Measurements from ENCODE around the gene TNS3. TPM values are rescaled to one million over a fixed set of nuclear protein-coding genes. Genes with fewer than 3 reads are reported as not detected.
A peak's percentile ranks its signal among the peaks of the same experiment; 100 is the strongest.

Gene TNS3
- total RNA-seq, 4 donors from 2014 or later = 6.6 to 16.0 (median 9.6) TPM

DNA sequence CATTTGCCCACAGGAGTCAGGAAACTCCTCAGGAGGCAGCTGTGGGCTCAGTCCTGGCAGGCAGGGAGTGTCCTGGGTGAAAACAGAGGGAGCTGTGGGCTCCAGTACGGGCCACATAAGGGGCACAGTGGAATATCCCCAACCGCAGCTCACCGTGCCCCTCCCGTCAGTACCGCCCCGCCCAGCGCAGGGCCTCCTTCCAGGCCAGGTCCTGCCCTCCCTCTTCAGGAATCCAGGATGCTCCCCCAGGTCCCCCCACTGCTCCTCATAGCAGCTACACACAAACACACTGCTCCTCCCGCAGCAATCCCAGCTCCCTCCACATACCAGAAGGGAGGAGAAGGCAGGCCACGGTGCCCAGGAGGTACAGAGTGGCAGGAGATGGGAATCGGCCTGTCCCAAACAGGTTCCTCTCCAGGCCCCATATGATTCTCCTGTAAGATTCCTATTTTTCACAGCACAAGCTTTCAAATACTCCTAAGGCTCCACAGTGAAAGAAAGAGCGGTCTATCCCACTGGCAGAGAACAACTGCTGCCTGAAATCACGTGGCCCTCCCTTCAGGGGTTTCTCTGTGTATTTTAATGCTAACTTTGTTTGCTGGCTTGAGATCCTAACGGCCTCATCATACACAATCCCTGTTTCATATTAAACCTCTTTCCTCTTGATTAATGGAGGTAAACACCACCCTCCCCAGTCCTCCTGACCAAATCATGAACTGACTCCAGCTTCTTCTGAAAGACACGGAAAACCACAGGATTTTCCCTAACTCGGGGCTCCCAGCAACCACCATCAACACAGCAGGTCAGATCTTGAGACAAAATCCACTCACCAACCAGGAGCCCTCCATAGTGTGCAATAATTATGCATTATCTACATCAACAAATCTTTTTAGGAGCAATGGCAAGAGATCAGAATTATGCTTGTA, 178.7 kb downstream of the TNS3 start:
- intact Hi-C loops (cut with DNase I) = no loop called here

DNA sequence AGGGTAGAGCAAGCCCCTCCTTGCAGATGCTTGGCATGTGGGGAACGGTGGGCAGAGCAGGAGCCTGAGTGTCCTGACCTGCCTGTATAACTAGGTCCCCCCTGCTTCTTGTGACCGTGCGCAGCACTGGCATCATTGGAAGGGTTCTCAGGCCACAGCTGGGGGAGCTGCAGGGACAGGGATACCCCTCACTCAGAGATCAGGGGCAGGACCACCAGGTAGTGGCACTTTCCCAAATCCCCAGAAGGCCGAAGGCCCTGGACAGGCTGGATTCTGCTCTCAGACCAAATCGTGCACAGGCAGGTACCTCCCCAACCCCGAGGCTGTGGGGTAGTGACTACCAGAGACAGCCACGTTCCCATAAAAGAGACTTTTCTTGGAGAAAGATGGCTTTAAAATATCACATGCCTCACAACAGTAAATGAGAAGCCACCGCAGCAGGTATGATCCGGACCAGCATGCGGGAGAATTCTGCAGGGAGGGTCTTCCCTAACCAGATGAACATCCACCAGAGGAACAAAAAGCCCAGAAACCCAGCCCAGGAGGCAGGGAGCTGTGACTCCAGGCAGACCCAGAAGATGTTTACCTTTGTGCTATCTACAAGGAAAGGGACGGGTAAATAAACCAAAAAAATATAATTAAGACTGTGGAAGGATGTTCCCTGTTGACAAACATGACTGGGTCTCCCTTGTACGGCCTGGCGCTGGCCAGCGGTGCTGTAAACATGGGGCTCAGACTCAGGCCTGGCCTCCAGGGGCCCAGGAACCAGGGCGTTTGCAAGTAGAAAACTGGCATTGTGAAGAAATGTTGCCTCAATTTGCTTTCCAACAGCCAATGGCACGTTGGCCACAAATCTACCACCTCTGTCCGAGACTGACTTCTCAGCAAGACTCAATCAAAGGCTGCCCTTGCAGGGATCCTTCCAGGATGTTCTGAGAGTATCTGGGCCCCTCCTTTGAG, 180.0 kb downstream of the TNS3 start:
- no peaks in the 10 kb centered on the region for H3K27me3 ChIP-seq
- peak overlapping the region in 3 of 4 donors; percentile 4 to 54 (median 30) for H3K27ac ChIP-seq
- TF ChIP-seq, protein P1, sequence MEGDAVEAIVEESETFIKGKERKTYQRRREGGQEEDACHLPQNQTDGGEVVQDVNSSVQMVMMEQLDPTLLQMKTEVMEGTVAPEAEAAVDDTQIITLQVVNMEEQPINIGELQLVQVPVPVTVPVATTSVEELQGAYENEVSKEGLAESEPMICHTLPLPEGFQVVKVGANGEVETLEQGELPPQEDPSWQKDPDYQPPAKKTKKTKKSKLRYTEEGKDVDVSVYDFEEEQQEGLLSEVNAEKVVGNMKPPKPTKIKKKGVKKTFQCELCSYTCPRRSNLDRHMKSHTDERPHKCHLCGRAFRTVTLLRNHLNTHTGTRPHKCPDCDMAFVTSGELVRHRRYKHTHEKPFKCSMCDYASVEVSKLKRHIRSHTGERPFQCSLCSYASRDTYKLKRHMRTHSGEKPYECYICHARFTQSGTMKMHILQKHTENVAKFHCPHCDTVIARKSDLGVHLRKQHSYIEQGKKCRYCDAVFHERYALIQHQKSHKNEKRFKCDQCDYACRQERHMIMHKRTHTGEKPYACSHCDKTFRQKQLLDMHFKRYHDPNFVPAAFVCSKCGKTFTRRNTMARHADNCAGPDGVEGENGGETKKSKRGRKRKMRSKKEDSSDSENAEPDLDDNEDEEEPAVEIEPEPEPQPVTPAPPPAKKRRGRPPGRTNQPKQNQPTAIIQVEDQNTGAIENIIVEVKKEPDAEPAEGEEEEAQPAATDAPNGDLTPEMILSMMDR (IDR thresholded peaks at IDR 0.05) = no peak
- no peak for TF ChIP-seq POLR2A (IDR thresholded peaks at IDR 0.05)
- intact Hi-C loops (cut with DNase I) = no loop called here
- peaks cover 12 to 40% (median 26%) of the 10 kb centered on the region in 3 donors for H3K4me1 ChIP-seq
- no peaks in the 10 kb centered on the region for H3K9me3 ChIP-seq
- WGBS, 2 donors = 87 to 88% methylated on average over 9 to 14 of the region's 17 CpGs
- H3K36me3 ChIP-seq = peaks cover 0 to 4% (median 0%) of the 10 kb centered on the region in 3 donors
- no peak for DNase-seq
- no peak overlapping the region for H3K4me3 ChIP-seq

More for the DNA sequence above, 178.7 kb downstream of the TNS3 start:
- Histone ChIP-seq H3K4me3 (no peak overlapping the region), H3K36me3 (no peaks in the 10 kb centered on the region), H3K9me3 (no peaks in the 10 kb centered on the region), H3K27ac (peak overlapping the region in 3 of 4 donors; percentile 30 to 54 (median 40)), H3K4me1 (peaks cover 15 to 54% (median 39%) of the 10 kb centered on the region in 3 donors), H3K27me3 (no peaks in the 10 kb centered on the region)
- TF ChIP-seq POLR2A (IDR thresholded peaks at IDR 0.05) = no peak
- TF ChIP-seq, protein P1 (IDR thresholded peaks at IDR 0.05) = no peak
- WGBS, 2 donors = 48 to 57% methylated on average over 6 to 14 of the region's 15 CpGs
- no peak for DNase-seq

DNA sequence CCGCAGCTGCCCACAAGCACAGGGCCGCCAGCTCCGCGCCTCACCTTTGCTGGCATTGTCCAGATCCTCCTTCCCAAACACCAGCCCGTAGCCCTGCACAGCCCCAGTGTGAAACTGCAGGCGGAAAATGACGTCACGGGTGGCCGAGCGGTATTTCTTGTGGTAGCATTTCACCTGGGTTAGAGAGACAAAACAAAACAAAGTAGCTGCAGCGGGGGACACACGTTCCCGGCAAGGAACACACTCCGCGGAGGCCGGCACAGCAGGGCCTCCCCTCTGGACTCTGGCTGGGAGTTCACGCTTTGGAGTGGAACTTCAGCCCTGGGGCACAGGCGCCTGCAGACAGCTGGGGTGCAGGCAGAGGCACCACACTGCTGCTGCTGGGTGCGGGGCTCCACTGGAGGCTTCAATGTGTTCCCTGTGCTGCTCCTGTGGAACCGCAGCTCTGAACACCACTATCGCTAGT, 181.1 kb downstream of the TNS3 start:
- no peaks in the 10 kb centered on the region for H3K9me3 ChIP-seq
- no peak overlapping the region for H3K4me3 ChIP-seq
- DNase-seq = no peak
- H3K36me3 ChIP-seq = peaks cover 0 to 15% (median 0%) of the 10 kb centered on the region in 3 donors
- no peaks in the 10 kb centered on the region for H3K27me3 ChIP-seq
- WGBS, 2 donors = 93 to 95% methylated on average over 11 to 18 of the region's 21 CpGs
- H3K4me1 ChIP-seq = peaks cover 8 to 29% (median 14%) of the 10 kb centered on the region in 3 donors
- TF ChIP-seq, protein P1 (IDR thresholded peaks at IDR 0.05) = no peak
- TF ChIP-seq POLR2A (IDR thresholded peaks at IDR 0.05) = no peak
- no peak overlapping the region for H3K27ac ChIP-seq
- intact Hi-C loops (cut with DNase I) = no loop called here

DNA sequence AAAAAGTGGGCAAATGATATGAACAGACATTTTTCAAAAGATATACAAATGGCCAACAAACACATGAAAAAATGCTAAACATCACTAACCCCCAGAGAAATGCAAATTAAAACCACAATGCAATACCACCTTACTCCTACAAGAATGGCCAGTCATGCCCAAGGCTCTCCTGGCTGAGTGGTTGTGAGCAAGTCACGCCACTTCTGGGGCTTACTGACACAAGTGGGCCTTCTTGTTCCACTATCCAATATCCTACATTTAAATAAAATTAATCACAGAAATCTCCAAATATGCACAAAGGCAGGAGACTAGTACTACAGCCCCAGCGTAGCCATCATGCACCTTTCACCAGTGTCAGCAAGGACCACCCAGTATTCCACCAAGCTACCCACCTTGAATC, 181.9 kb downstream of the TNS3 start:
- H3K4me3 ChIP-seq = no peak overlapping the region
- H3K36me3 ChIP-seq = peaks cover 0 to 21% (median 0%) of the 10 kb centered on the region in 3 donors
- peaks cover 0 to 7% (median 0%) of the 10 kb centered on the region in 4 donors for H3K27me3 ChIP-seq
- TF ChIP-seq, protein P1 (IDR thresholded peaks at IDR 0.05) = no peak
- no peak for TF ChIP-seq POLR2A (IDR thresholded peaks at IDR 0.05)
- DNase-seq = no peak
- intact Hi-C loops (cut with DNase I) = no loop called here
- no peaks in the 10 kb centered on the region for H3K9me3 ChIP-seq
- no peak overlapping the region for H3K27ac ChIP-seq
- 84 to 93% methylated on average over 2 of the region's 2 CpGs for WGBS, 2 donors
- peaks cover 1 to 22% (median 7%) of the 10 kb centered on the region in 3 donors for H3K4me1 ChIP-seq
